Fibroblast of the conjunctiva (primary cell): Measurements from ENCODE around the gene ATP6AP1.
A peak's percentile ranks its signal among the peaks of the same experiment; 100 is the strongest.
"Not testable (repeated sequence)": the region's sequence is repeated elsewhere in the genome, so short reads cannot be mapped to it uniquely, and the experiment has no call there.

Experiments
- DNase-seq: peaks from one replicate; pipeline ENCODE4 v3.0.0-alpha.2; 2010; ENCODE audit warnings: low read depth

Gene ATP6AP1

GRCh38 chrX:154399527-154400368, 28.7 kb upstream of the ATP6AP1 start:
- no peak for DNase-seq

GRCh38 chrX:154400369-154400817, 28.1 kb upstream of the ATP6AP1 start:
- not testable (repeated sequence) for DNase-seq

GRCh38 chrX:154401045-154401799, 27.3 kb upstream of the ATP6AP1 start:
- no peak for DNase-seq

- no peak for DNase-seq
Measured at GRCh38 chrX:154401918-154402621, 26.4 kb upstream of the ATP6AP1 start.

GRCh38 chrX:154402622-154403127, 25.8 kb upstream of the ATP6AP1 start:
- no peak for DNase-seq

- no peak for DNase-seq
Measured at GRCh38 chrX:154403192-154403591, 25.3 kb upstream of the ATP6AP1 start.

GRCh38 chrX:154403858-154404257, 24.6 kb upstream of the ATP6AP1 start:
- no peak for DNase-seq

GRCh38 chrX:154404625-154405192, 23.8 kb upstream of the ATP6AP1 start:
- DNase-seq, result no peak

- no peak for DNase-seq
Measured at GRCh38 chrX:154408659-154409221, 19.7 kb upstream of the ATP6AP1 start.

GRCh38 chrX:154409222-154409871, 19.1 kb upstream of the ATP6AP1 start, which contains the start of gene DNASE1L1:
Gene DNASE1L1, minus strand, starts transcription at chrX:154409254. Its CDS starts 3,686 bp downstream, at chrX:154405568.
- DNase-seq, result peak; percentile 71

GRCh38 chrX:154411981-154412340, 16.5 kb upstream of the ATP6AP1 start:
- no peak for DNase-seq

- DNase-seq, result no peak
Measured at GRCh38 chrX:154412468-154412867, 16.0 kb upstream of the ATP6AP1 start.

GRCh38 chrX:154413142-154413541, 15.3 kb upstream of the ATP6AP1 start:
- no peak for DNase-seq

GRCh38 chrX:154417157-154417556, 11.3 kb upstream of the ATP6AP1 start:
- no peak for DNase-seq

GRCh38 chrX:154419189-154419588, 9.3 kb upstream of the ATP6AP1 start:
- no peak for DNase-seq

- no peak for DNase-seq
Measured at GRCh38 chrX:154419688-154420401, 8.6 kb upstream of the ATP6AP1 start.

- no peak for DNase-seq
Measured at GRCh38 chrX:154420402-154420756, 8.1 kb upstream of the ATP6AP1 start.

GRCh38 chrX:154426916-154427770, 1.3 kb upstream of the ATP6AP1 start:
- no peak for DNase-seq

- DNase-seq, result no peak
Measured at GRCh38 chrX:154429711-154430110, 1.2 kb downstream of the ATP6AP1 start.

GRCh38 chrX:154430479-154430878, 2.0 kb downstream of the ATP6AP1 start:
- DNase-seq, result no peak
